Skeletal muscle satellite cell (primary cell): ENCODE results near the gene TRPC4.
A peak's percentile ranks its signal among the peaks of the same experiment; 100 is the strongest.

Experiments
- H3K27me3 ChIP-seq: 2 replicates; pipeline ENCODE4 v1.7.0; 2013; ENCODE audit warnings: low read length; ENCODE audit not compliant: control insufficient read depth, insufficient read depth
- H3K36me3 ChIP-seq: 2 replicates; pipeline ENCODE4 v1.7.0; 2013; ENCODE audit warnings: mild to moderate bottlenecking, control low read depth, low read length; ENCODE audit not compliant: insufficient read depth
- H3K4me1 ChIP-seq: 2 replicates; pipeline ENCODE4 v1.7.0; 2013; ENCODE audit warnings: low read length; ENCODE audit not compliant: control insufficient read depth, insufficient read depth
- H3K4me2 ChIP-seq: 2 replicates; pipeline ENCODE4 v1.7.0; 2013; ENCODE audit warnings: mild to moderate bottlenecking, low read length
- H3K4me3 ChIP-seq: 2 replicates; pipeline ENCODE4 v1.7.0; 2013; ENCODE audit warnings: low read length
- H3K9ac ChIP-seq: 2 replicates; pipeline ENCODE4 v1.7.0; 2013; ENCODE audit warnings: mild to moderate bottlenecking, low read depth, low read length, moderate library complexity
- H3K9me3 ChIP-seq: replicated peaks from 2 replicates; pipeline ENCODE4 v1.7.0; 2013; ENCODE audit warnings: mild to moderate bottlenecking, control low read depth, low read length

Gene TRPC4

GRCh38 chr13:37685206-37685605, 184.4 kb downstream of the TRPC4 start:
- H3K4me3 ChIP-seq = no peak overlapping the region
- no peaks in the 10 kb centered on the region for H3K36me3 ChIP-seq
- no peak overlapping the region for H3K9ac ChIP-seq
- H3K27me3 ChIP-seq = no peaks in the 10 kb centered on the region
- H3K9me3 ChIP-seq = no peaks in the 10 kb centered on the region
- H3K4me2 ChIP-seq = no peak overlapping the region
- peaks cover 24% of the 10 kb centered on the region for H3K4me1 ChIP-seq

DNA sequence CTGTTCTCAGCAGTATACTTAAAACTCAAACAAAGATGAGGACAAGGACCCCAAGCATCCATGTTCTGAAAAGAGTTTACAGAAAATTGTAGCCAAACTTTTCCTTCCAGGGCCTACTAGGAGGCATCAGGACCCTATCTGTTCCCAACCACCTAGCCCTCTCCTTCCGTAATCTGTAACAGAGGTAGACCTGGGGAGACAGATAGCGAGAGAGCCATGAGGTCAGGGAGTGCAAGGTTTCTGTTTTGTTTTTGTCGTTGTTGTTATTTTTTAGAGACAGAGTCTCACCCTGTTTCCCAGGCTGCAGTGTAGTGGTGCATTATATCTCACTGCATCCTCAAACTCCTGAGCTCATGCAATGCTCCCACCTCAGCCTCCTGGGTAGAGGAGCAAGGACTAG, 187.1 kb downstream of the TRPC4 start:
- H3K9me3 ChIP-seq = no peaks in the 10 kb centered on the region
- peak overlapping the region; percentile 73 for H3K9ac ChIP-seq
- H3K4me2 ChIP-seq = no peak overlapping the region
- H3K36me3 ChIP-seq = no peaks in the 10 kb centered on the region
- no peak overlapping the region for H3K4me3 ChIP-seq
- H3K4me1 ChIP-seq = peaks cover 24% of the 10 kb centered on the region
- no peaks in the 10 kb centered on the region for H3K27me3 ChIP-seq

GRCh38 chr13:37681281-37682032, 188.1 kb downstream of the TRPC4 start:
- Histone ChIP-seq H3K4me3 (no peak overlapping the region), H3K9me3 (no peaks in the 10 kb centered on the region), H3K4me1 (peaks cover 21% of the 10 kb centered on the region), H3K36me3 (no peaks in the 10 kb centered on the region), H3K27me3 (no peaks in the 10 kb centered on the region), H3K4me2 (peak overlapping the region; percentile 44), H3K9ac (peak overlapping the region; percentile 73)

DNA sequence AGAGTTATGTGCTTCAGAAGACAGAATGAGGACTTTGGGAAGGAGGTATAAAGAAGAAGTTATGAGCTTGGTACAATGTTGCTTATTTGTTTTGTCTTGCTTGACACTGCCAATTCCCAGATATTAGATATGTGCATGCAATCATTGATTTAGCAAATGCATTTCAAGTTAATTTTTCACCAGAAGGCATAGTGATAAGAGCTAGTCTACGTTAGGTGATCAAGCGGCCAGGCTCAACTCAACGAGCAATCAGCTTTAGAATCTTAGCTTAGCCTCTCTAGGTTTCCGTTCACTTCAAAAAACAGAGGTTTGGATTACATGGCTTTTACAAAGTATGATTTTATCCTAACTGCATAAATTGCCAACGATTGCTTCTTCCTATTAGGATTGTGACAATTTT, 189.4 kb downstream of the TRPC4 start:
- H3K36me3 ChIP-seq = no peaks in the 10 kb centered on the region
- H3K27me3 ChIP-seq = no peaks in the 10 kb centered on the region
- H3K4me1 ChIP-seq = peaks cover 21% of the 10 kb centered on the region
- no peaks in the 10 kb centered on the region for H3K9me3 ChIP-seq
- H3K4me3 ChIP-seq = no peak overlapping the region
- no peak overlapping the region for H3K4me2 ChIP-seq
- H3K9ac ChIP-seq = no peak overlapping the region

DNA sequence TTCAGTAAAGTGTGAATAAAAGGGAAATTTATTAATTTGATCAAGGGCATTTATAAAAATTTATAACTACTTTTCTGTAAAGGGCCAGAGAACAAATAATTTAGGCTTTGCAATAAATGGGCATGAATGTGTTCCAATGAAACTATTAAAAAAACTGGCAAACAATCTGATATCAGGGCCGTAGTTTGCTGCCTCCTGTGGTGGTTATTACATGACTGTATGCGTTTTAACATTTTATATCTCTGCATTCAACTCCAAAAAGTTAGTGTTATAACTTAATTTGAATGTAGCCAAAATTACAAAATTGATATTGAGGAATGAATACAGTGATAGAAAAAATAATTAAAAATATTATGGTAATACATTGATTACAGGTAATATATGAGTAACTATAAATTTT, 190.5 kb downstream of the TRPC4 start:
- no peak overlapping the region for H3K4me2 ChIP-seq
- peaks cover 21% of the 10 kb centered on the region for H3K4me1 ChIP-seq
- H3K9ac ChIP-seq = no peak overlapping the region
- no peaks in the 10 kb centered on the region for H3K36me3 ChIP-seq
- H3K9me3 ChIP-seq = no peaks in the 10 kb centered on the region
- no peaks in the 10 kb centered on the region for H3K27me3 ChIP-seq
- no peak overlapping the region for H3K4me3 ChIP-seq

DNA sequence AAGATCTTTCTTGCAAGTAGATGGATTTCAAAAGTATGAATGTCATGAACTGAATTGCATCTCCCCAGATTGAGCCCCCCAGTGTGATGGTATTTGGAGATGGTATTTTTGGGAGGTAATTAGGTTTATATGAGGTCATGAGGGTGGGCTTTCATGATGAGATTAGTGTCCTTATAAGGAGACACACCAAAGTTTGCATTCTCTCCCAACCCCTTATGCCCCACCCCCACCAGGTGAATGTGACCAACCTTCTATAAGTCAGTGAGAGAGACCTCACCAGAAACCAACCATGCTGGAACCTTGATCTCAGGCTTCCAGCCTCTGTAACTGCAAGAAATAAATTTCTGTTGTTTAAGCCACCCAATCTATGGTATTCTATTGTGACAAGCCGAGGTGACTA, 199.7 kb downstream of the TRPC4 start:
- Histone ChIP-seq H3K4me2 (no peak overlapping the region), H3K4me3 (no peak overlapping the region), H3K9ac (no peak overlapping the region), H3K36me3 (no peaks in the 10 kb centered on the region), H3K27me3 (no peaks in the 10 kb centered on the region), H3K9me3 (no peaks in the 10 kb centered on the region), H3K4me1 (no peaks in the 10 kb centered on the region)

- no peaks in the 10 kb centered on the region for H3K9me3 ChIP-seq
- H3K4me3 ChIP-seq = no peak overlapping the region
- H3K4me2 ChIP-seq = no peak overlapping the region
- H3K27me3 ChIP-seq = no peaks in the 10 kb centered on the region
- H3K9ac ChIP-seq = no peak overlapping the region
- H3K4me1 ChIP-seq = no peaks in the 10 kb centered on the region
- H3K36me3 ChIP-seq = no peaks in the 10 kb centered on the region
Observed at GRCh38 chr13:37667702-37668101, 201.9 kb downstream of the TRPC4 start.

GRCh38 chr13:37666036-37666435, 203.5 kb downstream of the TRPC4 start:
- Histone ChIP-seq H3K36me3 (no peaks in the 10 kb centered on the region), H3K9ac (no peak overlapping the region), H3K9me3 (no peaks in the 10 kb centered on the region), H3K4me3 (no peak overlapping the region), H3K4me2 (no peak overlapping the region), H3K4me1 (no peaks in the 10 kb centered on the region), H3K27me3 (no peaks in the 10 kb centered on the region)

DNA sequence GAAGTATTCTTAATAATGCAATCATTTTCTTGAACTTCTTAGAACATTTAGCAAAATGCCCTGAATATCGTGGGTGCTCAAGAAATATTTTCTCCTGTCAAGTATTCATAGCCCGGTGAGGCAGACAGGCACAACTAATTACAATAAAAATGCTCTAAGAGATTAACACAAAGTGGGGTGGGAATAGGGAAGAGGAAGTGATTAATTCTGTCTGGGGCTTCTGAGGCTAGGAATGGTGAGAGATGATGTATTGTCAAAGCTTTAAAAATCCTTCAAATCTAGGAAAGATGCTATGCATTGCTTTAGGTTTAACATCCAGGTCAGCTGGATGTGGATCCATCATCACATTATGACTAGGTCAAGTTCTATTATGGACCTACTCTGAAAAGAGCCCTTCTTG, 204.2 kb downstream of the TRPC4 start:
- Histone ChIP-seq H3K27me3 (no peaks in the 10 kb centered on the region), H3K36me3 (no peaks in the 10 kb centered on the region), H3K9me3 (no peaks in the 10 kb centered on the region), H3K9ac (no peak overlapping the region), H3K4me3 (no peak overlapping the region), H3K4me1 (no peaks in the 10 kb centered on the region), H3K4me2 (no peak overlapping the region)

DNA sequence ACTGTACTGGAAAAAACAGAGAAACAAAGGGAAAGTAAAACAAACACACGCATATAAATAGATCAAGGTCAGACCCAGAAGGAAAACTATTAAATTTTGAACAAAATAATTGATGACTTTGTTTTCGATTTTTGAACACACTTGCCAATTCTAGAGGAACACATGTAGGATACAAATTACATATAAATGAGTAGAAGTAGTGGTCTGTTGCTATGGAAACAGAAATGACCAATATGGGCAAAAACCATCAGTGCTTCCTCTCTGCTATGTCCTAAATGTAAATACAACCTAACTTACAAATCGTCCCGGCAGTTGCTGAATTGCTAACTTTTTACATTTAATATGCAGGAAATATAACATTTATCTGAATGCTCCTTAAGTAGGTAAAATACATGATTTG, 205.8 kb downstream of the TRPC4 start:
- H3K4me2 ChIP-seq = no peak overlapping the region
- H3K27me3 ChIP-seq = no peaks in the 10 kb centered on the region
- H3K9me3 ChIP-seq = no peaks in the 10 kb centered on the region
- H3K9ac ChIP-seq = no peak overlapping the region
- H3K4me1 ChIP-seq = no peaks in the 10 kb centered on the region
- no peak overlapping the region for H3K4me3 ChIP-seq
- H3K36me3 ChIP-seq = no peaks in the 10 kb centered on the region

GRCh38 chr13:37662624-37663023, 206.9 kb downstream of the TRPC4 start:
- H3K9ac ChIP-seq = no peak overlapping the region
- H3K4me2 ChIP-seq = no peak overlapping the region
- no peaks in the 10 kb centered on the region for H3K36me3 ChIP-seq
- no peak overlapping the region for H3K4me3 ChIP-seq
- H3K4me1 ChIP-seq = peaks cover 9% of the 10 kb centered on the region
- no peaks in the 10 kb centered on the region for H3K27me3 ChIP-seq
- no peaks in the 10 kb centered on the region for H3K9me3 ChIP-seq

DNA sequence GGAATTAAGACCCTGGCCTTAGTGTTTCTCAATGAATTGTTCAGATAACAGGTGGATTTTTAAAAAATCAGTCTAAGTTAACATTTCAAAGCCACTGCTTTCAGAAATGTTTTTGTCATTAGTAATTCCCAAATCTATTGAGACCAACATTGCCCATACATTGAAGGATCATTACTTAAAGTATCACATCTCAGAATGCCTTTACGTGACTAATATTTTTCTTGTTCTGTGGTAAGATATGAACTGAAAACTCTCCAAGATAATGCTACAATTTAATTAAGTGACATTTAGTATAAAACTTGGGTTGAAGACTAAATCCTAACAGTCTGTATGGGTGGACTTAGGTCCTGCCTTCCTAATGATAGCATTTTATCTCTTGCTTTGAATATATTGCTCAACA, 211.6 kb downstream of the TRPC4 start:
- peak overlapping the region; percentile 77 for H3K9ac ChIP-seq

More for the DNA sequence above, 211.6 kb downstream of the TRPC4 start:
- Histone ChIP-seq H3K4me3 (no peak overlapping the region), H3K27me3 (no peaks in the 10 kb centered on the region), H3K4me2 (no peak overlapping the region), H3K9me3 (no peaks in the 10 kb centered on the region), H3K36me3 (no peaks in the 10 kb centered on the region), H3K4me1 (peaks cover 29% of the 10 kb centered on the region)
